DND-41 (cell line): ENCODE results near the gene SYNJ1.
"Not testable (repeated sequence)": the region's sequence is repeated elsewhere in the genome, so short reads cannot be mapped to it uniquely, and the experiment has no call there.

Source experiments
- ATAC-seq: fragments of 200-7000 bp; cut with Tn5 transposase; 3 replicates; pipeline ENCODE4 v1.9.1; 2021; ENCODE audit warnings: low read depth; ENCODE audit not compliant: insufficient read depth
- DNase-seq: peaks from one replicate; pipeline ENCODE4 v3.0.0-alpha.2; 2020
- H2AFZ ChIP-seq: 2 replicates; pipeline ENCODE4 v1.6.0; 2012; ENCODE audit warnings: low read depth, low read length
- H3K27ac ChIP-seq: 2 replicates; pipeline ENCODE4 v1.5.1; 2012; ENCODE audit warnings: low read length, inconsistent platforms
- H3K27me3 ChIP-seq: fragments of 200-600 bp; sonication (generic); 2 replicates; pipeline ENCODE4 v1.6.0; 2012; ENCODE audit warnings: low read length, mild to moderate bottlenecking, inconsistent platforms; ENCODE audit not compliant: insufficient read depth, poor library complexity
- H3K36me3 ChIP-seq: 2 replicates; pipeline ENCODE4 v1.5.1; 2012; ENCODE audit warnings: low read length, inconsistent platforms; ENCODE audit not compliant: insufficient read depth
- H3K4me1 ChIP-seq: 2 replicates; pipeline ENCODE4 v1.5.1; 2012; ENCODE audit warnings: mild to moderate bottlenecking, low read length; ENCODE audit not compliant: insufficient read depth
- H3K4me2 ChIP-seq: 2 replicates; pipeline ENCODE4 v1.6.0; 2012; ENCODE audit warnings: mild to moderate bottlenecking, moderate library complexity, low read length, inconsistent platforms; ENCODE audit not compliant: insufficient read depth
- H3K4me3 ChIP-seq, 2 experiments: fragments of 200-600 bp in 1 of 2; shearing (Covaris generic) in 1 of 2; 2 replicates each; pipeline ENCODE4 v1.5.1; 2012 to 2016; ENCODE audit warnings: inconsistent platforms in 2 of 2, low read length in 2 of 2, mild to moderate bottlenecking in 2 of 2, low read depth in 1 of 2, moderate library complexity in 1 of 2
- H3K79me2 ChIP-seq: 2 replicates; pipeline ENCODE4 v1.6.0; 2012; ENCODE audit warnings: low read length, inconsistent platforms; ENCODE audit not compliant: insufficient read depth
- H3K9ac ChIP-seq: 2 replicates; pipeline ENCODE4 v1.6.0; 2012; ENCODE audit warnings: low read depth, mild to moderate bottlenecking, inconsistent platforms, low read length, moderate library complexity
- H3K9me3 ChIP-seq: 2 replicates; pipeline ENCODE4 v1.5.1; 2012; ENCODE audit warnings: low read length, moderate library complexity, mild to moderate bottlenecking, inconsistent platforms; ENCODE audit not compliant: insufficient read depth, severe bottlenecking
- H4K20me1 ChIP-seq: 2 replicates; pipeline ENCODE4 v1.6.0; 2012; ENCODE audit warnings: low read length; ENCODE audit not compliant: insufficient read depth
- EZH2 ChIP-seq: IDR thresholded peaks from 3 replicates; pipeline ENCODE4 v1.6.1; 2012; ENCODE audit warnings: borderline replicate concordance, low read depth, mild to moderate bottlenecking, moderate library complexity, low read length, inconsistent platforms; ENCODE audit not compliant: severe bottlenecking
- TF ChIP-seq, protein P1 (sequence below): IDR thresholded peaks from 2 replicates; pipeline ENCODE4 v1.5.1; 2012; ENCODE audit warnings: borderline replicate concordance, low read length, moderate library complexity, mild to moderate bottlenecking; ENCODE audit not compliant: poor library complexity, severe bottlenecking; ENCODE audit errors: extremely low read depth

Gene SYNJ1

DNA sequence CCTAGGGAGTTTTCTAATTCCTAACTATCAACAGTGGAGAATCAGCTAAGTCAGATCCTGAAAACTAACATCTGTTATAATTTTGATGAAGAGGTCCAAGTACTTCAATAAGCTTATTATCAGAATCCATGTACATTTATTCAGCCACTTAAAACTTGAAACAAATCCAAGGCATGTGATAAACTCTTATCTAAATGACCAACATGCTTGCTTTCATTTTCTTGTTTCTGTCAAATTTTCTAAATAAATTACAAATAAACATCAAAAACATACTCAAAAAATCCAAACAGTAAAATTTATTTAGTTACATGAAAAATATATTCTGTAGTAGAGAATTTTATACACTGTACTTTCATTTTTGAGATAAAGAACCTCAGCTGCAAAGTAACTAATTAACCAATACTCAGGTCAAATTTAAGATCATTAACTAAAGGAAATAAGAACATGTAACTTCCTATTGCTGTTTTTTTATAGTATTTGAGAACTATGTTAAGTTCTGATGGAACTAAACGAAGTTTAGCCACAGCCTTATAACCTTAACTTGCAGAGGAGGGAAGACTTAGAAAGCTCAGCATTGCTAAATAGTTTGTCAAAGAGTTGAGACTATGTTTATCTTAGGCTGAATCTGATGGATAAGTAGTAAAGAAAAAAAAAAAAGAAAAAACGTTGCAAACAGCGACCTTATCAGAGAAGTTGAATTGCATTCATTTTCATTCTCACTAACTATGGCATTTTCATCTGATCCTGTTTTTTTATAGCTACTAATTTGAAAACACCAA, 44.9 kb downstream of the SYNJ1 start:
- no peaks in the 10 kb centered on the region for H3K4me1 ChIP-seq
- H3K9ac ChIP-seq, result no peak overlapping the region
- H4K20me1 ChIP-seq, result no peaks in the 10 kb centered on the region
- H3K9me3 ChIP-seq, result no peaks in the 10 kb centered on the region
- DNase-seq (no peak), ATAC-seq (no peak)
- no peak overlapping the region for H3K27ac ChIP-seq
- H3K4me2 ChIP-seq, result no peak overlapping the region
- no peak overlapping the region for H2AFZ ChIP-seq
- no peak overlapping the region for H3K4me3 ChIP-seq
- peaks cover 14% of the 10 kb centered on the region for H3K36me3 ChIP-seq
- no peak for TF ChIP-seq EZH2
- TF ChIP-seq, protein P1, sequence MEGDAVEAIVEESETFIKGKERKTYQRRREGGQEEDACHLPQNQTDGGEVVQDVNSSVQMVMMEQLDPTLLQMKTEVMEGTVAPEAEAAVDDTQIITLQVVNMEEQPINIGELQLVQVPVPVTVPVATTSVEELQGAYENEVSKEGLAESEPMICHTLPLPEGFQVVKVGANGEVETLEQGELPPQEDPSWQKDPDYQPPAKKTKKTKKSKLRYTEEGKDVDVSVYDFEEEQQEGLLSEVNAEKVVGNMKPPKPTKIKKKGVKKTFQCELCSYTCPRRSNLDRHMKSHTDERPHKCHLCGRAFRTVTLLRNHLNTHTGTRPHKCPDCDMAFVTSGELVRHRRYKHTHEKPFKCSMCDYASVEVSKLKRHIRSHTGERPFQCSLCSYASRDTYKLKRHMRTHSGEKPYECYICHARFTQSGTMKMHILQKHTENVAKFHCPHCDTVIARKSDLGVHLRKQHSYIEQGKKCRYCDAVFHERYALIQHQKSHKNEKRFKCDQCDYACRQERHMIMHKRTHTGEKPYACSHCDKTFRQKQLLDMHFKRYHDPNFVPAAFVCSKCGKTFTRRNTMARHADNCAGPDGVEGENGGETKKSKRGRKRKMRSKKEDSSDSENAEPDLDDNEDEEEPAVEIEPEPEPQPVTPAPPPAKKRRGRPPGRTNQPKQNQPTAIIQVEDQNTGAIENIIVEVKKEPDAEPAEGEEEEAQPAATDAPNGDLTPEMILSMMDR, result no peak
- no peaks in the 10 kb centered on the region for H3K79me2 ChIP-seq
- H3K27me3 ChIP-seq, result no peaks in the 10 kb centered on the region

DNA sequence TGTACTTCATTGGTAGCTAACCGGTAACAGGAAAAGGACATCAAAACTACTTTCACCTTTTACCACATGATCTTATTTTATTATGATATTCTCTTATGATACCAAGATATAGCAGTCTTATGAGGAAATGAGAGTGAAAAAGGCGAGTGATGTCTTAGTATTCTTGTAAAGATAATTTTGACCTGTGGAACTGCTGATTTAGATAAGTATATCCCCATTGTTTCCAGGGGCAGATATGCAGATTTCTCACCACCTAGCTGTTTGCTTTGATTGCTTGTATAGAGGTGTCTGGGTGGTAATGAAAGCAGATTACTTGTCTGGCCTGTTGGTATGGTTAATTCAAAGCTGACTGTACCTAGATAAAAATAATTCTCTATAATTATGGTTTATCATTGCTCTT, 53.1 kb downstream of the SYNJ1 start:
- Histone ChIP-seq H2AFZ (no peak overlapping the region), H3K4me1 (no peaks in the 10 kb centered on the region), H3K4me3 (no peak overlapping the region), H3K27ac (no peak overlapping the region), H3K36me3 (peaks cover 17% of the 10 kb centered on the region; the same call in 1 of the 2 replicates), H3K27me3 (no peaks in the 10 kb centered on the region), H3K4me2 (no peak overlapping the region), H4K20me1 (no peaks in the 10 kb centered on the region), H3K79me2 (no peaks in the 10 kb centered on the region), H3K9ac (no peak overlapping the region), H3K9me3 (no peaks in the 10 kb centered on the region)
- no peak for DNase-seq
- TF ChIP-seq, protein P1, result no peak
- TF ChIP-seq EZH2, result no peak
- ATAC-seq, result no peak

DNA sequence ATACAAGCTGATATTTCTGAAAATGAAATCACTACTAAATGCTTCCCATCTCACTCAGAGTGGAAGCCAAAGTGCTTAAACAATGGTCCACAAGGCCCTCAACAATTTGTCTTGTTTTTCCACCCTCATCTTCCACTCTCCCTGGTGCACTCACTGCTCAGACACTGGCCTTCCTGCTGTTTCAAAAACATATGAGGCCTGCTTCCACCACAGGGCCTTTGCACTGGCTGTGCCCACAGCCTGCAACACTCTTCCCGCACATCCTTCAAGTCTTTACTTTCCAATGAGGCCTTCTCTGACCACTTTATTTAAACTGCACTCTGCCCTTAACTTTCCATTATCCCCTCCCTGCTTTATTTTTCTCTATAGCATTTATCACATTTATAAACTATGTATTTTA, 53.8 kb downstream of the SYNJ1 start:
- ATAC-seq (no peak), DNase-seq (no peak)
- Histone ChIP-seq H3K9me3 (no peaks in the 10 kb centered on the region), H3K79me2 (no peaks in the 10 kb centered on the region), H3K9ac (no peak overlapping the region), H3K36me3 (peaks cover 22% of the 10 kb centered on the region; the same call in 1 of the 2 replicates), H4K20me1 (no peaks in the 10 kb centered on the region), H3K4me3 (no peak overlapping the region), H3K4me1 (no peaks in the 10 kb centered on the region), H2AFZ (no peak overlapping the region), H3K27ac (no peak overlapping the region), H3K27me3 (no peaks in the 10 kb centered on the region), H3K4me2 (no peak overlapping the region)
- TF ChIP-seq EZH2, result no peak

DNA sequence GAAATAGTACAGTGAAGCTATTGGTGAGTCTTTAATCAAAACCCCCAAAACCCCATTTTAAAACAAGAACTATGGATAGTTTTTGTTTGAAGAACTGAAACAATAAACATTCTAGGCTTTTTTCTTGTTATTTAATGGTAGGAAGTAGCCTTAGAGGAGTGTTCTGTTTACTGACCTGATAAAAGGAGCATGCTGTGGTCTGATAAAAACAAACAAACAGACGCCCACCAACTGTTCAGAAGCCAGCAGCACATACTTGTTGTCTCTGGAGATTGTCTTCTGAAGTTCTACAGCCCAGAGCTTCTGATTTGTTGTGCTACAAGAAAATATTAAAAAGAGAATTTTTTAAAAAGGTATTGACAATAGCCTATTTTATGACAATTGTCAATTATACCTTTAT, 61.6 kb downstream of the SYNJ1 start:
- H3K36me3 ChIP-seq, result peaks cover 60% of the 10 kb centered on the region

DNA sequence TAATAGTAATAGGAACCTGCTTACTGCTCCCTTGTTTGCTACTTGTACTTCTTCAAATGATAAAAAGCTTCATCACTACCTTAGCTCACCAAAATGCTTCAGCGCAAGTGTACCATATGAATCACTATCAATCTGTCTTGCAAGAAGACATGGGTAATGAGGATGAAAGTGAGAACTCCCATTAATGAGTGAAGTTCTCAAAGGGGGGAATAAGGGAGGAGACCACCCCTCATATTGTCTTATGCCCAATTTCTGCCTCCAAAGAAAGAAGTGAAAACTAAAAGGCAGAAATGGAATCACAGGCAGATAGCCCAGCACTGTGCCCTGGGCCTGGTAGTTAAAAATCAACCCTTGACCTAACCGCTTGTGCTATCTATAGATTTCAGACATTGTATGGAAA, 63.7 kb downstream of the SYNJ1 start:
- Histone ChIP-seq H3K9me3 (peaks cover 23% of the 10 kb centered on the region), H3K36me3 (peaks cover 70% of the 10 kb centered on the region)
- not testable (repeated sequence) for H3K27me3 ChIP-seq, ATAC-seq, H3K4me3 ChIP-seq, H3K4me2 ChIP-seq, H3K9ac ChIP-seq, H3K4me1 ChIP-seq, H3K79me2 ChIP-seq, H4K20me1 ChIP-seq, DNase-seq, H2AFZ ChIP-seq, H3K27ac ChIP-seq

More for the DNA sequence above, 61.6 kb downstream of the SYNJ1 start:
- no peak for TF ChIP-seq EZH2
- TF ChIP-seq, protein P1, result no peak
- no peak for ATAC-seq
- no peak overlapping the region for H3K4me2 ChIP-seq
- H3K9me3 ChIP-seq, result peaks cover 23% of the 10 kb centered on the region
- H3K27me3 ChIP-seq, result no peaks in the 10 kb centered on the region
- H3K9ac ChIP-seq, result no peak overlapping the region
- no peak overlapping the region for H2AFZ ChIP-seq
- no peaks in the 10 kb centered on the region for H3K79me2 ChIP-seq
- H3K27ac ChIP-seq, result no peak overlapping the region
- H3K4me3 ChIP-seq, result no peak overlapping the region
- H3K4me1 ChIP-seq, result no peaks in the 10 kb centered on the region
- DNase-seq, result no peak
- no peaks in the 10 kb centered on the region for H4K20me1 ChIP-seq

DNA sequence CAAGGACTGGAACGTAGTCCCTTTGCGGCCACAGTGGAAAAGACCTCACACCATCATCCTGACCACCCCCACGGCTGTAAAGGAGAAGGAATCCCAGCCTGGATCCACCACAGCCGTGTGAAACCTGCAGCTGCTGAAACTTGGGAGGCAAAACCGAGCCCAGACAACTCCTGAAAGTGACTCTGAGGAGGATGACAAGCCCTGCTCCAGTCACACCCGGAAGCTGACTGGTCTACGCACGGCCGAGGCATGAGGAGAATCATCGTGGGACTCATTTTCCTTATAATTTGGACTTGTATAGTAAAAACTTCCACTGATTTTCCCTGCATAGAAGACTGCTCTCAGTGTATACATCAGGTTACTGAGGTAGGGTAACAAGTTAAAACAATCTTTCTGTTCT, 65.8 kb downstream of the SYNJ1 start:
- H3K4me3 ChIP-seq, H2AFZ ChIP-seq, H3K79me2 ChIP-seq, H4K20me1 ChIP-seq, ATAC-seq, DNase-seq, H3K27me3 ChIP-seq, H3K27ac ChIP-seq, H3K4me2 ChIP-seq, H3K4me1 ChIP-seq, H3K9ac ChIP-seq: not testable (repeated sequence)
- peaks cover 32% of the 10 kb centered on the region for H3K9me3 ChIP-seq
- peaks cover 76% of the 10 kb centered on the region for H3K36me3 ChIP-seq
